IPS-18c (cell line): ENCODE results near the gene NEDD9.

ENCODE experiments used
- H3K4me3 ChIP-seq: 2 replicates; pipeline ENCODE4 v1.7.0; 2013; ENCODE audit warnings: low read depth, mild to moderate bottlenecking, low read length, moderate library complexity; ENCODE audit not compliant: insufficient read depth
- H3K9me3 ChIP-seq: one replicate; pipeline ENCODE4 v1.6.1; 2013; ENCODE audit warnings: mild to moderate bottlenecking, low read length, moderate library complexity; ENCODE audit not compliant: control insufficient read depth, insufficient read depth

Gene NEDD9

GRCh38 chr6:11266926-11267325 lies 34.5 kb upstream of the NEDD9 start:
- H3K4me3 ChIP-seq = no peak overlapping the region
- no peaks in the 10 kb centered on the region for H3K9me3 ChIP-seq

DNA sequence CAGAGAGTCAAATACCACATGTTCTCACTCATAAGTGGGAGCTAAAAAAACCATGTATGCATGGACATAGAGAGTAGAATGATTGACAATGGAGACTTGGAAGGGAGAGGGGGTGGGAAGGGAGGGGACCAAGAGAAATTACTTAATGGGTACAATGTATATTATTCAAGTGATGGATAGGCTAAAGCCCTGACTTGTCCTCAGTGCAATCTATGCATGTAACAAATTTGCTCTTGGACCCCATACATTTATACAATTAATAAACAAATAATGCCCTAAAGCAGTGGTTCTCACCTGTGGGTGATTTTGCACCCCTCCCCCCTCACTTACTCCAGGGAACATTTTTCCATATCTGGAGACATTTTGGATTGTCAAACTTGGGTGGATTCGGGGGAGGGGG lies 33.5 kb upstream of the NEDD9 start:
- no peak overlapping the region for H3K4me3 ChIP-seq
- no peaks in the 10 kb centered on the region for H3K9me3 ChIP-seq

DNA sequence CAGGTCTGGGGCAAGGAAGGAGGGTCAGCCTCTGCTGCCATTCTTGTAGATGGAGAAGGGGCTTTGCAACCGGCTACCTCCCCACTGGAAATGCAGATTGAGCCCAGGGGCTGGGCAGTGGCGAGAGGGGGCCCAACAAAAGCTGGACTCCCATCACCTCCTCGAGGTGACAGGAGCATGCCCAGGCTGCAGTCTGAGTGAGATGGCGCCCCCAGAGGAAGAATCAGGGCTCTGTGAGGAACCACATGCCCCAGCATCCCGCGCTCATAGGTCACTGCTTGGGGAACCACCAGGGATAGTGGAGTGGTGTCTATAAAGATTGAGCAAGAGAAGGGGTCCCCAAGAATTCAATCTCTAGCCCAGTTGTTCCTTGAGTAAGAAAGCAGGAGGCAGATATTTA lies 31.6 kb upstream of the NEDD9 start:
- Histone ChIP-seq H3K4me3 (no peak overlapping the region), H3K9me3 (no peaks in the 10 kb centered on the region)

- H3K9me3 ChIP-seq = no peaks in the 10 kb centered on the region
- no peak overlapping the region for H3K4me3 ChIP-seq
These were observed 30.9 kb upstream of the NEDD9 start for GRCh38 chr6:11263291-11263775.

- H3K9me3 ChIP-seq = no peaks in the 10 kb centered on the region
- no peak overlapping the region for H3K4me3 ChIP-seq
These were observed 29.8 kb upstream of the NEDD9 start for GRCh38 chr6:11262242-11262641.

- no peaks in the 10 kb centered on the region for H3K9me3 ChIP-seq
- no peak overlapping the region for H3K4me3 ChIP-seq
These were observed 28.0 kb upstream of the NEDD9 start for GRCh38 chr6:11260249-11261038.

GRCh38 chr6:11258260-11259237 lies 26.1 kb upstream of the NEDD9 start:
- no peaks in the 10 kb centered on the region for H3K9me3 ChIP-seq
- no peak overlapping the region for H3K4me3 ChIP-seq

DNA sequence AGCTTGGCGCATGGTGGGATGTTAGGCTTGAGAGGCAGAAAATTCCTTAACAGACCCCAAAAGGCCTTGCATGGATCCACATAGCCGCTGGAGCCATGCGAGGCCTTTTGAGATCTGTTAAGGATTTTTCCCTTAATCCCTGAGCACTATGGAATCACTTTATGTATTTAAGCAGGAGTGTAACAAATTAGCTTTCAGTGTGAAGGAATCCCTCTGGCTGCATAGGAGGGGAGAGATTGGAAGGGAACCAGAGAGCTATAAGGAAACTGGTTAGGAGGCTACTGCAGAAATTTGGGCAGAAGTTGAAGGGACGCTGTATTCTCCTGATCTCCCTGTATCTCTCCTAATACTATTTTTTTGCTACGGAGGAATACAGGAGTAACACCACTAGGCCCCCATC lies 23.1 kb upstream of the NEDD9 start:
- Histone ChIP-seq H3K4me3 (no peak overlapping the region), H3K9me3 (no peaks in the 10 kb centered on the region)

GRCh38 chr6:11253594-11253993 lies 21.1 kb upstream of the NEDD9 start:
- Histone ChIP-seq H3K4me3 (no peak overlapping the region), H3K9me3 (no peaks in the 10 kb centered on the region)

GRCh38 chr6:11251553-11252360 lies 19.3 kb upstream of the NEDD9 start:
- H3K9me3 ChIP-seq = no peaks in the 10 kb centered on the region
- H3K4me3 ChIP-seq = no peak overlapping the region

- H3K4me3 ChIP-seq = no peak overlapping the region
- H3K9me3 ChIP-seq = no peaks in the 10 kb centered on the region
These were observed 17.6 kb upstream of the NEDD9 start for GRCh38 chr6:11250108-11250507.

- no peak overlapping the region for H3K4me3 ChIP-seq
- no peaks in the 10 kb centered on the region for H3K9me3 ChIP-seq
These were observed 16.7 kb upstream of the NEDD9 start for GRCh38 chr6:11248974-11249761.

GRCh38 chr6:11246722-11247121 lies 14.3 kb upstream of the NEDD9 start:
- no peak overlapping the region for H3K4me3 ChIP-seq
- no peaks in the 10 kb centered on the region for H3K9me3 ChIP-seq

DNA sequence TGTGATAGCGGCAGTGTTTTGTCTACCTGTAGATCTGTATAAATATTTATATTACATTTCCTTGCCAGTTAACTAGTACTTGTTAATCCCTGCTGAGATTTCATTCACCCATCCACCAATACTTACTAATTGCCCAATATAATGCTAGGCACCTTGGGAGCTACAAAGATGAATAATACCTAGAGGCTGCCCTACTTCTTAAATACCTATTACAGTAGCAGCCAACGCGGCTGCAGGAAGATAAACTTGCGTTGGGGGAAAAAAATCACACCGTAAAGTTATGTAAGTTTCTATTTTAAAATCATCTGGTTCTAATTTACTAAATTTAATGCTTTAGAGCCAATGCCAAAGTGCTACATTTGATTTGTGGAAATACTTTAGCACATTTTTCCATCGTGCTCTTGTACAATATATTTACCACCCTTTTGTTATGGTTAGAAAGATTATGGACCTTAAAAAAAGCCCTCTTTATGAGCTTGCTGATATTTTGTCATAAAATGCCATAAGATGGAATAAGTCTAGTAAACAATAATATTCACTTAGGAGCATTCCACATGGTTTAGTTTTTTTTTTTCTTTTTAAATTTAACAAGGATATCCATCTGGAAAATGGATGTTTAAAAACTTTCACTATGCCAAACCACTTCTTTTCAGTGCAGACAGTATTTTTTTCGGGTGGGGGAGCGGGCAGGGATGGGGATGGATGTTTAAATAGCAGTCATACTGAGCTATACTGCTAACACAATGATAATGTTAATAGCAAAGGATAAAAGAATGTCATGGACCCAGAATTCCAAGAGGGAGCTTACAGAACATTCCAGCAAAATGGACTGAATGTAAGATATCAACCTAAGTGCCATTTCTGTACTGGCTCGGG lies 13.2 kb upstream of the NEDD9 start:
- Histone ChIP-seq H3K4me3 (no peak overlapping the region), H3K9me3 (no peaks in the 10 kb centered on the region)

- Histone ChIP-seq H3K4me3 (no peak overlapping the region), H3K9me3 (no peaks in the 10 kb centered on the region)
These were observed 12.1 kb upstream of the NEDD9 start for GRCh38 chr6:11244387-11245126.
